Measurements from ENCODE around the gene TRIL.

GRCh38 chr7:28973591-28973990, 15.5 kb upstream of the TRIL start:
- TF ChIP-seq EZH2 (IDR thresholded peaks at IDR 0.05; ENCODE audit: insufficient read depth, poor library complexity, severe bottlenecking) (no peak), EZH2phosphoT487 (IDR thresholded peaks at IDR 0.05; ENCODE audit: insufficient read depth, low read depth) (no peak)

Measured in GM23248 (cell line).